Fibroblast of lung (primary cell): ENCODE results near the gene RAMAC.

Experiments
- EZH2 ChIP-seq: IDR thresholded peaks from 2 replicates; pipeline ENCODE4 v1.5.1; 2012; ENCODE audit warnings: low read length, control low read depth, mild to moderate bottlenecking; ENCODE audit errors: missing control alignments
- TF ChIP-seq, protein P1 (sequence below), 2 donors: IDR thresholded peaks in 1 of 2; conservative IDR thresholded peaks in 1 of 2; 1 replicate in 1 of 2; 2 replicates in 1 of 2; pipeline ENCODE4 v1.5.1; 2011 to 2012; ENCODE audit warnings: low read length in 2 of 2, control low read depth in 1 of 2, inconsistent platforms in 1 of 2, low read depth in 1 of 2, mild to moderate bottlenecking in 1 of 2

DNA sequence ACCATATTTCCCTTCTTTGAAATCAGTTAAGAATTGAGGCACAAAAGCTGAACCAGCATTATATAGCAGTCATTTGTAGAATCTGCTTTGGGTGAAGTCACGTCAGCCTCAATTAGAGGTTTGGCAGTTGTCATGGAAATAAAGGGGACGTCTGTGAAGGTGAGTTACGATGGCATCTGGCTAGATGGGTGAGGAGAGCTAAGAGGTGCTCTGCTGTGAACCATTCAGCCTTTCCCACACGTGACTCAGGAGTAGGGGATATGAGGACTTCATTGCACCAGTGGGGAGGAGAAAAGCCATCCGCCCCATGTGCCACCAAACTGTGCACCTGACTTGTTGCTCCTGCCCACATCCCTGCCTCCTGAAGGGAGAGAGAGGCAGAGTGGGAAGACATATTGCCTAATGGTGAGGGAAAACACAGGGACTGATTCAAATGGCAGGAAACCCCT lies 28.2 kb downstream of the RAMAC start:
- TF ChIP-seq, protein P1, sequence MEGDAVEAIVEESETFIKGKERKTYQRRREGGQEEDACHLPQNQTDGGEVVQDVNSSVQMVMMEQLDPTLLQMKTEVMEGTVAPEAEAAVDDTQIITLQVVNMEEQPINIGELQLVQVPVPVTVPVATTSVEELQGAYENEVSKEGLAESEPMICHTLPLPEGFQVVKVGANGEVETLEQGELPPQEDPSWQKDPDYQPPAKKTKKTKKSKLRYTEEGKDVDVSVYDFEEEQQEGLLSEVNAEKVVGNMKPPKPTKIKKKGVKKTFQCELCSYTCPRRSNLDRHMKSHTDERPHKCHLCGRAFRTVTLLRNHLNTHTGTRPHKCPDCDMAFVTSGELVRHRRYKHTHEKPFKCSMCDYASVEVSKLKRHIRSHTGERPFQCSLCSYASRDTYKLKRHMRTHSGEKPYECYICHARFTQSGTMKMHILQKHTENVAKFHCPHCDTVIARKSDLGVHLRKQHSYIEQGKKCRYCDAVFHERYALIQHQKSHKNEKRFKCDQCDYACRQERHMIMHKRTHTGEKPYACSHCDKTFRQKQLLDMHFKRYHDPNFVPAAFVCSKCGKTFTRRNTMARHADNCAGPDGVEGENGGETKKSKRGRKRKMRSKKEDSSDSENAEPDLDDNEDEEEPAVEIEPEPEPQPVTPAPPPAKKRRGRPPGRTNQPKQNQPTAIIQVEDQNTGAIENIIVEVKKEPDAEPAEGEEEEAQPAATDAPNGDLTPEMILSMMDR (conservative IDR thresholded peaks at IDR 0.05 in 1 of 2, IDR thresholded peaks at IDR 0.05 in 1 of 2; ENCODE audit: low read depth in 1 of 2, low read length in 2 of 2): no peak
- TF ChIP-seq EZH2: no peak
